ENCODE results near the gene BPIFB1. TPM values are rescaled to one million over a fixed set of nuclear protein-coding genes. Genes with fewer than 3 reads are reported as not detected.

The BPIFB1 gene
- total and polyA plus RNA-seq, 2 donors (not counting 3 experiments of a cell fraction or from before 2014, with no cell fraction given): not detected

GRCh38 chr20:33318096-33318429, 35.0 kb downstream of the BPIFB1 start:
- Histone ChIP-seq H2AFZ (ENCODE audit: low read depth, low read length) (no peak overlapping the region), H3K27ac (ENCODE audit: insufficient read depth, low read depth, low read length) (no peak overlapping the region), H4K20me1 (replicated peaks; ENCODE audit: control insufficient read depth, extremely low read depth, insufficient read depth, low read length) (no peaks in the 10 kb centered on the region), H3K9me3 (replicated peaks; ENCODE audit: control insufficient read depth, insufficient read depth, low read length) (no peaks in the 10 kb centered on the region), H3K27me3 (ENCODE audit: control insufficient read depth in 2 of 2, insufficient read depth in 2 of 2, low read length in 2 of 2) (peaks cover 3 to 5% of the 10 kb centered on the region in 2 experiments), H3K4me2 (ENCODE audit: insufficient read depth, low read length) (no peak overlapping the region), H3K4me3 (replicated peaks in 1 of 3; ENCODE audit: insufficient read depth in 1 of 3, low read depth in 1 of 3, low read length in 3 of 3) (no peak overlapping the region), H3K79me2 (ENCODE audit: control insufficient read depth, insufficient read depth, low read length) (no peaks in the 10 kb centered on the region), H3K9me1 (replicated peaks; ENCODE audit: control insufficient read depth, extremely low read depth, insufficient read depth, low read length) (no peaks in the 10 kb centered on the region), H3K4me1 (ENCODE audit: control insufficient read depth, extremely low read depth, insufficient read depth, low read length) (no peaks in the 10 kb centered on the region), H3K9ac (replicated peaks; ENCODE audit: extremely low read depth, insufficient read depth, low read length) (no peak overlapping the region), H3K36me3 (ENCODE audit: control insufficient read depth in 2 of 2, extremely low read depth in 1 of 2, insufficient read depth in 2 of 2, low read length in 2 of 2) (no peaks in the 10 kb centered on the region)
- no peak for DNase-seq (ENCODE audit: low read depth, low spot score)
- TF ChIP-seq MAX (IDR thresholded peaks at IDR 0.05; ENCODE audit: insufficient read depth, insufficient read length) (no peak), MYC (IDR thresholded peaks at IDR 0.05; ENCODE audit: low read depth, low read length) (no peak), FOS (IDR thresholded peaks at IDR 0.05; ENCODE audit: borderline replicate concordance, insufficient read depth, low read length) (no peak), GATA2 (IDR thresholded peaks at IDR 0.05; ENCODE audit: insufficient read depth, insufficient read length, low read depth, low read length) (no peak), POLR2A (IDR thresholded peaks at IDR 0.05; ENCODE audit: low read depth, low read length) (no peak), POLR2AphosphoS5 (IDR thresholded peaks at IDR 0.05; ENCODE audit: insufficient read depth, low read depth, low read length) (no peak), JUN (IDR thresholded peaks at IDR 0.05; ENCODE audit: borderline replicate concordance, insufficient read depth, insufficient read length, low read depth) (no peak), EZH2 (IDR thresholded peaks at IDR 0.05; ENCODE audit: borderline replicate concordance, low read depth, low read length, severe bottlenecking) (no peak), CTCF (IDR thresholded peaks at IDR 0.05; ENCODE audit: extremely low read depth in 1 of 2, insufficient read depth in 1 of 2, low read depth in 1 of 2, low read length in 2 of 2) (no peak)
- intact Hi-C loops (cut with micrococcal nuclease): no loop called here
- POLR2A ChIA-PET: no interaction called here
- BruUV-seq (replicated peaks): no TSS peak
- CTCF ChIA-PET: no interaction called here
- FAIRE-seq: no peak
- dilution Hi-C loops (cut with MboI; ENCODE audit: extremely low pct_ligation_motif_present, low sequenced_read_pairs): no loop called here
